ENCODE results near the gene KIF3A.

- TF ChIP-seq CTCF (IDR thresholded peaks at IDR 0.05; ENCODE audit: poor library complexity, severe bottlenecking) = no peak
- no peak for TF ChIP-seq TAF1 (IDR thresholded peaks at IDR 0.05; ENCODE audit: low read depth)
- no peak for TF ChIP-seq POLR2AphosphoS5 (IDR thresholded peaks at IDR 0.05)
- no peak for TF ChIP-seq EP300 (conservative IDR thresholded peaks at IDR 0.05; ENCODE audit: poor library complexity, severe bottlenecking)
- TF ChIP-seq EZH2 (IDR thresholded peaks at IDR 0.05; ENCODE audit: borderline replicate concordance, insufficient read depth, low read length, poor library complexity, severe bottlenecking) = no peak
- no peak for TF ChIP-seq RAD21 (conservative IDR thresholded peaks at IDR 0.05)
- no peak for TF ChIP-seq MXI1 (conservative IDR thresholded peaks at IDR 0.05; ENCODE audit: poor library complexity, severe bottlenecking)
These were observed 67.9 kb downstream of the KIF3A start for GRCh38 chr5:132669455-132669820.

Measured in neural cell (in vitro differentiated cells).